Sigmoid colon (tissue), 4 donors: ENCODE results near the gene MAB21L2.

Experiments used
- CTCF ChIP-seq, 4 experiments: fragments of 450-650 bp in 3 of 4; fragments of 200-600 bp in 1 of 4; IDR thresholded peaks; one replicate each; pipeline ENCODE4 v1.5.1; 2016 to 2019; ENCODE audit warnings: antibody characterized with exemption in 4 of 4, mild to moderate bottlenecking in 3 of 4, moderate library complexity in 2 of 4
- EP300 ChIP-seq, 4 donors: sonication (generic); formaldehyde crosslinking; IDR thresholded peaks; one replicate each; pipeline ENCODE4 v1.6.1; 2017; ENCODE audit warnings: antibody characterized with exemption in 4 of 4
- POLR2A ChIP-seq, 2 donors: fragments of 450-650 bp; IDR thresholded peaks; one replicate each; pipeline ENCODE4 v1.6.1; 2016; ENCODE audit warnings: antibody characterized with exemption in 2 of 2, mild to moderate bottlenecking in 2 of 2, moderate library complexity in 2 of 2

- TF ChIP-seq CTCF (IDR thresholded peaks at IDR 0.05) (no peak), POLR2A (IDR thresholded peaks at IDR 0.05) (no peak), EP300 (IDR thresholded peaks at IDR 0.05) (no peak)
Observed at GRCh38 chr4:150574678-150575077, 7.3 kb upstream of the MAB21L2 start.
